ENCODE data around the gene TRMO.

The TRMO gene

DNA sequence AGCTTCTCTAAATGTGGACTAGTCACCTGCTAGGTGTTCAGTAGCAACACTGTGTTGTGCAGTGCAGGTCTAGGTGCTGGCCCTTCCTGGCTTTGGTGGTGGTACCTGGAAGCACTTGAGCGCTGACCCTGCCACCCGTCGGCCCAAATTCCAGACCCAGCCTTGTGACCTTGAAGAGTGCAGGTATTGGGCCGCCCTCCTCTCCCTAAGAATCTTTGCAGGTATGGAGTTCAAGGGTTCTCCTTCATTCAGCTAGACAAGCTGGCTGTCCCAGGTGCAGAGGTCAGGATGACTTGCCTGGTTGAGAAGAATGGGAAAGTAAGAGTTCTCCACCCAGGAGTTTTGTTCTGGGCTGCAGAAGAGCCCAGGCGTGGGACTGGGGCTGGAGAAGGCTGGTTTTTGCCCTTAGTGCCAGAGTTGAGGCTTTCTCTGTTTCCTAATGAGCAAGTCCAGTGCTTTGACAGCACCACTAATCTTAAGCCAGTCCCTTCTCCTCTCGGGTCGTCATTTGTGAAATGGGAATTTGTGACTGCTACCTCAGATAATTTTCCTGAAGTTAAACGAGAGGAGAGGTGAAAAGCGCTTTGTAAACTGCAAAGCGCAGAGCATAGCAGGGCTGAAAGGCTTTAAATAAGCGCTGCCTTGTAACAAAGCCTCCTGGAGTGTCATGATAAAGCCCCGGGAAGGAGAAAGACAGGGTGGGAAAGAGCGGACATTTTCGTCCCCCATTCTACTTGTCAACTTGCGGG is 65.3 kb downstream of the TRMO start:
- Histone ChIP-seq H3K27me3 (replicated peaks) (peaks cover 91% of the 10 kb centered on the region), H3K36me3 (replicated peaks) (no peaks in the 10 kb centered on the region), H3K4me3 (ENCODE audit: low read depth, low read length) (no peak overlapping the region), H3K27ac (no peak overlapping the region)
- in situ Hi-C loops (cut with HindIII; ENCODE audit: low pct_ligation_motif_present, low sequenced_read_pairs) = no loop called here
- TF ChIP-seq, protein P1, sequence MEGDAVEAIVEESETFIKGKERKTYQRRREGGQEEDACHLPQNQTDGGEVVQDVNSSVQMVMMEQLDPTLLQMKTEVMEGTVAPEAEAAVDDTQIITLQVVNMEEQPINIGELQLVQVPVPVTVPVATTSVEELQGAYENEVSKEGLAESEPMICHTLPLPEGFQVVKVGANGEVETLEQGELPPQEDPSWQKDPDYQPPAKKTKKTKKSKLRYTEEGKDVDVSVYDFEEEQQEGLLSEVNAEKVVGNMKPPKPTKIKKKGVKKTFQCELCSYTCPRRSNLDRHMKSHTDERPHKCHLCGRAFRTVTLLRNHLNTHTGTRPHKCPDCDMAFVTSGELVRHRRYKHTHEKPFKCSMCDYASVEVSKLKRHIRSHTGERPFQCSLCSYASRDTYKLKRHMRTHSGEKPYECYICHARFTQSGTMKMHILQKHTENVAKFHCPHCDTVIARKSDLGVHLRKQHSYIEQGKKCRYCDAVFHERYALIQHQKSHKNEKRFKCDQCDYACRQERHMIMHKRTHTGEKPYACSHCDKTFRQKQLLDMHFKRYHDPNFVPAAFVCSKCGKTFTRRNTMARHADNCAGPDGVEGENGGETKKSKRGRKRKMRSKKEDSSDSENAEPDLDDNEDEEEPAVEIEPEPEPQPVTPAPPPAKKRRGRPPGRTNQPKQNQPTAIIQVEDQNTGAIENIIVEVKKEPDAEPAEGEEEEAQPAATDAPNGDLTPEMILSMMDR (IDR thresholded peaks at IDR 0.05; ENCODE audit: low read depth, low read length, missing control alignments) = no peak
- no peak for DNase-seq

DNA sequence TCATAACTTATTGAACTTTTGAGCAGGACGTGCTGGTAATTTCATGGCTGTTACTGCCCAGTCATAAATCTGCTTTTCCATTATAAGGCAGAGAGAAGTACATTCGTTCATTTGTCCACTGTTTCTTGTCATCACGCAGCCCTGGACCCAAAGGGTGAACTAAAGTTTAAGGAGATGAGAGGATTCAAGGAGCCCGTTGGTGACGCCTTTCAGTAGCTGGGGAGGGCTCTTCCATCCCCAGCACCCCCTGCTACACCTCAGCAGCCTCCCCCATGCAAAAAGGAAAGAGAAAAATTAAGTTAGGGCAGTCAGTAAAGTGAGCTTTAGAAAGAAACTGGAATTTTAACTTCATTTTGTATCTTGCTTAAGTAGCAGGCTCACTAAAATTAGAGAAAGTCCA is 66.4 kb downstream of the TRMO start:
- TF ChIP-seq, protein P1 (IDR thresholded peaks at IDR 0.05; ENCODE audit: low read depth, low read length, missing control alignments) = no peak

DNA sequence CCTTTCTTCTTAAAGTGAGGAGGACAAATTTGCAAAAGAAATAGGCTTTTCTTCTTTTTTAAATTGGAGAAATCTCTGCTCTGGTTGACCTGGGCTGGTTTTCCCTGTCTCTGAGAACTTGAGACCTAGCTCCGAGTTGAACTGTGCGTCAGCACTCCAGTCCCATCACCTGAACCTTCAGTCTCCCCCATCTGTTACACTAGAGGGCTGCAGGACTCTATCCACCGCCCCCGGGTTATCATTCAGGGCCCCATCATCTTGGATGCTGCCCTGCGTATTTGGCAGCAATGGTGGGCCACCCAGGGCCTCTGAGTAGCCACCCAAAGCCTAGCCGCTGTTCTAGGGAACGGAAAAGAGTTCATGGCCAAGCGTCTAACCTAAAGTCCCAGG is 66.8 kb downstream of the TRMO start:
- Histone ChIP-seq H3K36me3 (replicated peaks) (no peaks in the 10 kb centered on the region), H3K4me3 (ENCODE audit: low read depth, low read length) (no peak overlapping the region), H3K27me3 (replicated peaks) (peaks cover 93% of the 10 kb centered on the region), H3K27ac (no peak overlapping the region)
- TF ChIP-seq, protein P1 (IDR thresholded peaks at IDR 0.05; ENCODE audit: low read depth, low read length, missing control alignments) = no peak
- in situ Hi-C loops (cut with HindIII; ENCODE audit: low pct_ligation_motif_present, low sequenced_read_pairs) = no loop called here
- DNase-seq = no peak

More for the DNA sequence above, 66.4 kb downstream of the TRMO start:
- Histone ChIP-seq H3K27me3 (replicated peaks) (peaks cover 92% of the 10 kb centered on the region), H3K36me3 (replicated peaks) (no peaks in the 10 kb centered on the region), H3K27ac (no peak overlapping the region), H3K4me3 (ENCODE audit: low read depth, low read length) (no peak overlapping the region)
- DNase-seq = no peak
- in situ Hi-C loops (cut with HindIII; ENCODE audit: low pct_ligation_motif_present, low sequenced_read_pairs) = no loop called here

DNA sequence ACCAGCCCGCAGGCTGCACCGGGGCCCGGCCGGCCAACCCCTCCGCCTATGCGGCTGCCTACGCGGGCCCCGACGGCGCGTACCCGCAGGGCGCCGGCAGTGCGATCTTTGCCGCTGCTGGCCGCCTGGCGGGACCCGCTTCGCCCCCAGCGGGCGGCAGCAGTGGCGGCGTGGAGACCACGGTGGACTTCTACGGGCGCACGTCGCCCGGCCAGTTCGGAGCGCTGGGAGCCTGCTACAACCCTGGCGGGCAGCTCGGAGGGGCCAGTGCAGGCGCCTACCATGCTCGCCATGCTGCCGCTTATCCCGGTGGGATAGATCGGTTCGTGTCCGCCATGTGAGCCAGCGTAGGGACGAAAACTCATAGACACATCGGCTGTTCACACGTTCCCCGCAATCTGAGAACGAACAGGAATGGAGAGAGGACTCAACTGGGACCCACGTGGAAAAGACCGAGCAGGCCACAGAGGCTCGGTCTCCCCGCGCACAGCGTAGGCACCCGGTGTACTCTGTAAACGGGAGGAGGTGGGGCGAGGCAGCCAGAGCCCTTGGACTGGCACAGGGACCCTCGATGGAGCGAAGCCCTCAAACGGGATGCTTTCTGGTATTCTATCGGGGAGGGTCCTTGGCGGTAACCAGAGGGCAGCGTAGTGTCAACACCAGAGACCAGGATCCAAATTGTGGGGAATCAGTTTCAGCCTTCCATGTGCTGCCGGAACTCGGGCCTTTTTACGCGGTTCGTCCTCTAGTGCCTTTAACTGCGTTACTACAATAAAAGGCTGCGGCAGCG is 67.4 kb downstream of the TRMO start:
- TF ChIP-seq, protein P1 (IDR thresholded peaks at IDR 0.05; ENCODE audit: low read depth, low read length, missing control alignments) = no peak
- in situ Hi-C loops (cut with HindIII; ENCODE audit: low pct_ligation_motif_present, low sequenced_read_pairs) = no loop called here
- H3K4me3 ChIP-seq (ENCODE audit: low read depth, low read length) = no peak overlapping the region
- no peak overlapping the region for H3K27ac ChIP-seq
- peaks cover 94% of the 10 kb centered on the region for H3K27me3 ChIP-seq (replicated peaks)
- H3K36me3 ChIP-seq (replicated peaks) = no peaks in the 10 kb centered on the region
- DNase-seq = no peak
